ENCODE results near the gene VAV3. TPM values are rescaled to one million over a fixed set of nuclear protein-coding genes. Genes with fewer than 3 reads are reported as not detected.
"Not testable (repeated sequence)": the region's sequence is repeated elsewhere in the genome, so short reads cannot be mapped to it uniquely, and the experiment has no call there.

Gene VAV3
- total RNA-seq, 2 experiments from 2014 or later, result 5.3 to 6.2 TPM

- POLR2A ChIA-PET, result no interaction called here
- CTCF ChIA-PET, result interaction anchor here (1.0 kb wide), 1 partner anchor 227 kb away, joined by 5 read pairs; no protein-coding TSS in a partner anchor
- H3K36me3 Mint-ChIP-seq (ENCODE audit: low read depth), result no peaks in the 10 kb centered on the region
- no peak for TF ChIP-seq CTCF (IDR thresholded peaks at IDR 0.05)
- intact Hi-C loops (cut with micrococcal nuclease), result no loop called here
- peaks cover 18% of the 10 kb centered on the region for H3K4me1 Mint-ChIP-seq (ENCODE audit: low read depth)
- no peak for DNase-seq
- ATAC-seq, result no peak
- H3K27me3 Mint-ChIP-seq, result no peaks in the 10 kb centered on the region
- H3K4me3 Mint-ChIP-seq, result no peak overlapping the region
- peaks cover 2% of the 10 kb centered on the region for H3K9me3 Mint-ChIP-seq
- H3K27ac Mint-ChIP-seq, result no peak overlapping the region
These were observed 44.7 kb upstream of the VAV3 start for GRCh38 chr1:108009603-108010195.

GRCh38 chr1:108007531-108007930 is 42.6 kb upstream of the VAV3 start:
- POLR2A ChIA-PET, result no interaction called here
- no peak for ATAC-seq

GRCh38 chr1:108007070-108007469 is 42.1 kb upstream of the VAV3 start:
- ChIA-PET POLR2A (no interaction called here), CTCF (interaction anchor here (1.1 kb wide), 1 partner anchor 118 kb away, joined by 3 read pairs; no protein-coding TSS in a partner anchor)
- Mint-ChIP-seq H3K9me3 (peaks cover 2% of the 10 kb centered on the region), H3K27me3 (no peaks in the 10 kb centered on the region), H3K4me1 (ENCODE audit: low read depth) (peaks cover 18% of the 10 kb centered on the region), H3K4me3 (no peak overlapping the region), H3K36me3 (ENCODE audit: low read depth) (no peaks in the 10 kb centered on the region), H3K27ac (no peak overlapping the region)
- DNase-seq, result no peak
- intact Hi-C loops (cut with micrococcal nuclease), result no loop called here
- no peak for TF ChIP-seq CTCF (IDR thresholded peaks at IDR 0.05)
- ATAC-seq, result no peak

More at GRCh38 chr1:108007531-108007930, 42.6 kb upstream of the VAV3 start:
- peaks cover 2% of the 10 kb centered on the region for H3K9me3 Mint-ChIP-seq
- peaks cover 18% of the 10 kb centered on the region for H3K4me1 Mint-ChIP-seq (ENCODE audit: low read depth)
- H3K4me3 Mint-ChIP-seq, result no peak overlapping the region
- CTCF ChIA-PET, result interaction anchor here (1.1 kb wide), 1 partner anchor 118 kb away, joined by 3 read pairs; no protein-coding TSS in a partner anchor
- TF ChIP-seq CTCF (IDR thresholded peaks at IDR 0.05), result no peak
- no peak overlapping the region for H3K27ac Mint-ChIP-seq
- intact Hi-C loops (cut with micrococcal nuclease), result no loop called here
- no peaks in the 10 kb centered on the region for H3K27me3 Mint-ChIP-seq
- no peaks in the 10 kb centered on the region for H3K36me3 Mint-ChIP-seq (ENCODE audit: low read depth)
- no peak for DNase-seq

- intact Hi-C loops (cut with micrococcal nuclease); CTCF ChIA-PET; H3K27ac Mint-ChIP-seq; H3K9me3 Mint-ChIP-seq; POLR2A ChIA-PET; H3K27me3 Mint-ChIP-seq; DNase-seq; H3K4me3 Mint-ChIP-seq; ATAC-seq; H3K36me3 Mint-ChIP-seq (ENCODE audit: low read depth): not testable (repeated sequence)
- H3K4me1 Mint-ChIP-seq (ENCODE audit: low read depth), result peaks cover 15% of the 10 kb centered on the region
These were observed 39.9 kb upstream of the VAV3 start for GRCh38 chr1:108004919-108005318.

GRCh38 chr1:108000620-108001111 is 35.7 kb upstream of the VAV3 start:
- no peak for ATAC-seq
- no peak overlapping the region for H3K27ac Mint-ChIP-seq
- H3K9me3 Mint-ChIP-seq, result peaks cover 2% of the 10 kb centered on the region
- no peaks in the 10 kb centered on the region for H3K36me3 Mint-ChIP-seq (ENCODE audit: low read depth)
- H3K27me3 Mint-ChIP-seq, result no peaks in the 10 kb centered on the region
- TF ChIP-seq CTCF (IDR thresholded peaks at IDR 0.05), result no peak
- CTCF ChIA-PET, result interaction anchor here (1.5 kb wide), 1 partner anchor 13 kb away, joined by 4 read pairs; no protein-coding TSS in a partner anchor
- POLR2A ChIA-PET, result no interaction called here
- intact Hi-C loops (cut with micrococcal nuclease), result no loop called here
- no peak for DNase-seq
- no peaks in the 10 kb centered on the region for H3K4me1 Mint-ChIP-seq (ENCODE audit: low read depth)
- no peak overlapping the region for H3K4me3 Mint-ChIP-seq
